Stimulated activated naive CD8-positive, alpha-beta T cell treated with anti-CD3 and anti-CD28 coated beads, Interleukin-15, amount 100 ng/mL, for 72 hours (primary cell): ENCODE measurements around the gene TBKBP1.
A peak's percentile ranks its signal among the peaks of the same experiment; 100 is the strongest.
"Not testable (repeated sequence)": the region's sequence is repeated elsewhere in the genome, so short reads cannot be mapped to it uniquely, and the experiment has no call there.

Experiments
- ATAC-seq: fragments of 150-1000 bp; cut with Tn5 transposase; 2 replicates; pipeline ENCODE4 v1.10.0; 2021; ENCODE audit warnings: mild to moderate bottlenecking, moderate library complexity
- DNase-seq, 2 donors: peaks; one replicate each; pipeline ENCODE4 v3.0.0; 2021 to 2022
- H3K27ac Mint-ChIP-seq, 2 donors: one replicate each; pipeline ENCODE4 v1.8.0; 2022; ENCODE audit warnings: mild to moderate bottlenecking in 2 of 2, mixed read lengths in 2 of 2, moderate library complexity in 2 of 2
- H3K27me3 Mint-ChIP-seq: one replicate; pipeline ENCODE4 v1.8.0; 2022; ENCODE audit warnings: mixed read lengths
- H3K4me1 Mint-ChIP-seq: one replicate; pipeline ENCODE4 v1.8.0; 2022; ENCODE audit warnings: mild to moderate bottlenecking, mixed read lengths
- H3K4me3 Mint-ChIP-seq, 2 donors: one replicate each; pipeline ENCODE4 v1.8.0; 2022; ENCODE audit warnings: mild to moderate bottlenecking in 2 of 2, mixed read lengths in 2 of 2, moderate library complexity in 1 of 2
- H3K9me3 Mint-ChIP-seq, 2 donors: one replicate each; pipeline ENCODE4 v1.8.0; 2022; ENCODE audit warnings: mixed read lengths in 2 of 2

TBKBP1 gene

DNA sequence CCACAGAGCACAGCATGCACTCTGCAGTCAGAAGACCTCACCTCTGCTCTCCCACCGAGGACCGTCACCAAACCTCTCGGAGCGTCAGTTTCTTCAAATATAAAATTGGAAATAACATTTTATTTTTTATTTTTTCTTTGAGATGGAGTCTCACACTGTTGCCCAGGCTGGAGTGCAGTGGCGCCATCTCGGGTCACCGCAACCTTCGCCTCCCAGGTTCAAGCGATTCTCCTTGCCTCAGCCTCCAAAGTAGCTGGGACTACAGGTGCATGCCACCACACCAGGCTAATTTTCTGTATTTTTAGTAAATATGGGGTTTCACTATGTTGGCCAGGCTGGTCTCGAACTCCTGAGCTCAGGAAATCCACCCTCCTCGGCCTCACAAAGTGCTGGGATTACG is 46.0 kb downstream of the TBKBP1 start:
- not testable (repeated sequence) for ATAC-seq, DNase-seq, H3K9me3 Mint-ChIP-seq, H3K27me3 Mint-ChIP-seq, H3K4me3 Mint-ChIP-seq, H3K27ac Mint-ChIP-seq
- H3K4me1 Mint-ChIP-seq, result peaks cover 76% of the 10 kb centered on the region

DNA sequence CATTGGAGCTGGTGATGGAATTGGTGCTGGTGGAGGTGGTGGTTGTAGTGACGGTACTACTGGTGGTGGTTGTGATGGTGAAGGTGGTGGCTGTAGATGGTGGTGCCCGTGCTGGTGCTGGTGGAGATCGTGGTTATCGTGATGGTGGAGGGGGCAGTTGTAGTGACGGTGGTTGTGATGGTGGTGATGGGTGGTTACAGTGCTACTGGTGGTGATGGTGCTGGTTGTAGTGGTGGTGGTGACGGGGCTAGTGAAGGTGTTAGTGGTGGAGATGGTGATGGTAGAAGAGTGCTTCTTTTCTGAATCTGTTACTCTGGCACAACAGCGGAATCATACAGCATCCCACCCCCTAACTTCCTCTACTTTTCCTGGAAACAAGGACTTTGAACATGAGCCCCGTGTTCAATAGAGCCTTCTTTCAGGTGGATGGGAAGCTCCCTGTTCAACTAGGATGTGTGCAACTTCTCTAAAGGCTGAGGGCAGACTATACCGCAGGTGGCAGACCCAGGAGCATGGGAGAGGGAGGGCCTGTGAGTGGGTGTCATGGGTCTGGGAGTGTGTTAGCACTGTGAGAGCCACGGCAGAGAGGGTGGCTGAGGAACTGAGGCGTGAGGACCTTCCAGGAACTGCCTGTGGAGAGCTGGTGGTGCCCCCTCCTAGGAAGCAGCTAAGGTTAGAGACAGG is 47.3 kb downstream of the TBKBP1 start:
- Mint-ChIP-seq H3K9me3 (no peaks in the 10 kb centered on the region), H3K27ac (peak overlapping the region in 1 of 2 donors; percentile 87), H3K27me3 (no peaks in the 10 kb centered on the region), H3K4me3 (peak overlapping the region; percentile 49 to 56), H3K4me1 (peaks cover 74% of the 10 kb centered on the region)
- DNase-seq, result peak in 1 of 2 donors; percentile 27
- ATAC-seq, result peak; percentile 58

- DNase-seq, result no peak
- Mint-ChIP-seq H3K9me3 (no peaks in the 10 kb centered on the region), H3K4me3 (peak overlapping the region in 1 of 2 donors; percentile 56), H3K27me3 (no peaks in the 10 kb centered on the region), H3K27ac (peak overlapping the region in 1 of 2 donors; percentile 10), H3K4me1 (peaks cover 69% of the 10 kb centered on the region)
- ATAC-seq, result no peak
Observed at GRCh38 chr17:47741793-47742145, 47.8 kb downstream of the TBKBP1 start.

DNA sequence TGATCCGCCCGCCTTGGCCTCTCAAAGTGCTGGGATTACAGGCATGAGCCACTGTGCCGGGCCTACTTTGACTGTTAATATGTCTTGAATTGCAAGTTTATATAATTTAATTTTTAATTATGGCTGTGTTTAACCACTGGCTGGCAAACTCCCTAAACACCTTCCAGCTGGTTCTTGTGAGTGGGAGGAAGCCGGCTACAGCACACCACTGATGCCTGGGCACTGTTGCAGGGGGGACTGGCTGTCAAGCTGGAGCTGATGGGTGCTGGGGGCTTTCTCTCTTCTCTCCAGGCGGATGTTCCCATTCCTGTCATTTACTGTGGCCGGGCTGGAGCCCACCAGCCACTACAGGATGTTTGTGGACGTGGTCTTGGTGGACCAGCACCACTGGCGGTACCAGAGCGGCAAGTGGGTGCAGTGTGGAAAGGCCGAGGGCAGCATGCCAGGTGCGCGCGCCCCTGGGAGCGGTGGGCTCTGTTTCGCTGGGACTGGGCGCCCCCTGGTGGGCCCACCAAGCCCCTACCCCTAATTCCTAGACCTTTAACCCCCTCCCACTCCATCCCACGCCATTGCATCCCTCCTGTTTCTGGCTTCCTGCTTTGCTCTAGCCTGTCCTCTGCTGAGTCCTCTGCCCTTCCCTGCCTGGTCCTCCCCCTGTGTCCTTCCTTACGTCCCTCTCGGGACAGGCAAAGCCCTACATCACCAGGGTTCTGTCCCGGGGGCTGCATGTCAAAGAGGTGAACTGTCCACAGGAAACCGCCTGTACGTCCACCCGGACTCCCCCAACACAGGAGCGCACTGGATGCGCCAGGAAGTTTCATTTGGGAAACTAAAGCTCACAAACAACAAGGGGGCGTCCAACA is 48.6 kb downstream of the TBKBP1 start:
- Mint-ChIP-seq H3K27me3 (no peaks in the 10 kb centered on the region), H3K4me3 (peak overlapping the region; percentile 22 to 66), H3K4me1 (peaks cover 61% of the 10 kb centered on the region), H3K9me3 (no peaks in the 10 kb centered on the region), H3K27ac (peak overlapping the region in 1 of 2 donors; percentile 91)
- ATAC-seq (peak; percentile 80), DNase-seq (peak in 1 of 2 donors; percentile 53)

DNA sequence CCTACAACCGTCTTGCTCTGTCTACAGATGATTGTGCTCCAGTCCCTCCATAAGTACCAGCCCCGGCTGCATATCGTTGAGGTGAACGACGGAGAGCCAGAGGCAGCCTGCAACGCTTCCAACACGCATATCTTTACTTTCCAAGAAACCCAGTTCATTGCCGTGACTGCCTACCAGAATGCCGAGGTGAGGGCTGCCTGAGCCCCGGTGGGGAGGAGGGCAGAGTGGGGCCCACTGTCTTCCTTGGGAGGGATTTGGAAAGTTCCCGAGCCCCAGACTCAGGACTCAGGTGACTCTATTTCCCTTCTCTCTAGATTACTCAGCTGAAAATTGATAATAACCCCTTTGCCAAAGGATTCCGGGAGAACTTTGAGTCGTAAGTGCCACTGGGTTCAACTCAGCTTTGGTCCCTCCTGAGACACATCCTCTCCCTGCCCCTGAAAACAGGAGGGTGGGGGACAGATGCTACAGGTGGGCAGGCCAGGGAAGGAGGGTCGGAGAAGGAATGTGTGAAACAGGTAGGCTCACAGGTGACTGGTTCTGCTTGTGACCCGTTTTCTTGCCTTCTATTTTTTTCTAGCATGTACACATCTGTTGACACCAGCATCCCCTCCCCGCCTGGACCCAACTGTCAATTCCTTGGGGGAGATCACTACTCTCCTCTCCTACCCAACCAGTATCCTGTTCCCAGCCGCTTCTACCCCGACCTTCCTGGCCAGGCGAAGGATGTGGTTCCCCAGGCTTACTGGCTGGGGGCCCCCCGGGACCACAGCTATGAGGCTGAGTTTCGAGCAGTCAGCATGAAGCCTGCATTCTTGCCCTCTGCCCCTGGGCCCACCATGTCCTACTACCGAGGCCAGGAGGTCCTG is 50.4 kb downstream of the TBKBP1 start:
- peaks cover 54% of the 10 kb centered on the region for H3K4me1 Mint-ChIP-seq
- H3K4me3 Mint-ChIP-seq, result no peak overlapping the region
- H3K27me3 Mint-ChIP-seq, result no peaks in the 10 kb centered on the region
- ATAC-seq (no peak), DNase-seq (no peak)
- no peaks in the 10 kb centered on the region for H3K9me3 Mint-ChIP-seq
- peak overlapping the region in 1 of 2 donors; percentile 63 for H3K27ac Mint-ChIP-seq

- DNase-seq (no peak), ATAC-seq (peak; percentile 8)
- H3K4me1 Mint-ChIP-seq, result peaks cover 52% of the 10 kb centered on the region
- peak overlapping the region in 1 of 2 donors; percentile 54 for H3K27ac Mint-ChIP-seq
- H3K27me3 Mint-ChIP-seq, result no peaks in the 10 kb centered on the region
- H3K4me3 Mint-ChIP-seq, result no peak overlapping the region
- H3K9me3 Mint-ChIP-seq, result no peaks in the 10 kb centered on the region
Observed at GRCh38 chr17:47745037-47745380, 51.0 kb downstream of the TBKBP1 start.

DNA sequence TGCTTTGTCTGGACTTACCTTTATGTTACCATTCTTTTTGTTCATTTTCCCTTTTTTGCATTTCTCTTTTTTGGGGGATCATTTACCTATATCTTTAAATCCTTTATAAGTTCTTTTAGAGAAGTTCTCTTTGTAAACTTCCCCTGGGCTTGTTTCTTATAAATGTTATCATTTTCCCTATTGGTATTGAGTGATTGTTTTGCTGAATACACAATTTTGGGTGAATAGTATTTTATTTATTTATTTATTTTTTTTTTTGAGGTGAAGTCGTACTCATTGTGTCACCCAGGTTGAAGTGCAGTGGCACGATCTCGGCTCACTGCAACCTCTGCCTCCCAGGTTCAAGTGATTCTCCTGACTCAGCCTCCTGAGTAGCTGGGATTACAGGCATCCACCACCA is 57.5 kb downstream of the TBKBP1 start:
- ATAC-seq, result no peak
- Mint-ChIP-seq H3K27me3 (no peaks in the 10 kb centered on the region), H3K4me3 (no peak overlapping the region), H3K4me1 (no peaks in the 10 kb centered on the region), H3K27ac (peak overlapping the region in 1 of 2 donors; percentile 9), H3K9me3 (no peaks in the 10 kb centered on the region)
- no peak for DNase-seq

DNA sequence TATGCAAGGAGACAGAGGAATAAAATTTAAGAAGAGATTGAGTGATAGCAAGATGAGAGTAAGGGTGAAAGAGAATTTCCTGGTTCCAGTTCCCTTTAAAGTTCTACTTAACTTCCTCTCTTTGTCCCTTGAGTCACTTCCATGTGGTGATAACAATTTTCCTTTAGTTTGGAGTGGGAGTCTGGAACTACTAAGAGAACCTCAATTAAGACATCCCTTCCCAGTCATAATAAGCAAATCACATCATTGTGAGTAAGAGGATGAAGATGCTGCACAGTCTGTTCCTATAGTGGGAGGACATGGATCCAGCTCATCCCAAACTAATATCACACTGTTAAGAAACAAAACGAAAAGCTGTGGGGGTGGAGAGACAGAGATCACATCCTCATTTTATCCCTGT is 63.4 kb downstream of the TBKBP1 start:
- DNase-seq (no peak), ATAC-seq (no peak)
- peaks cover 5% of the 10 kb centered on the region for H3K4me1 Mint-ChIP-seq
- no peak overlapping the region for H3K27ac Mint-ChIP-seq
- no peak overlapping the region for H3K4me3 Mint-ChIP-seq
- no peaks in the 10 kb centered on the region for H3K9me3 Mint-ChIP-seq
- H3K27me3 Mint-ChIP-seq, result peaks cover 17% of the 10 kb centered on the region

- DNase-seq (no peak), ATAC-seq (no peak)
- Mint-ChIP-seq H3K4me1 (peaks cover 5% of the 10 kb centered on the region), H3K27ac (no peak overlapping the region), H3K4me3 (no peak overlapping the region), H3K27me3 (peaks cover 21% of the 10 kb centered on the region), H3K9me3 (peaks cover 8% of the 10 kb centered on the region in 2 donors)
Observed at GRCh38 chr17:47760409-47761140, 66.6 kb downstream of the TBKBP1 start.
